ENCODE measurements around the gene NDFIP1.

NDFIP1 gene

DNA sequence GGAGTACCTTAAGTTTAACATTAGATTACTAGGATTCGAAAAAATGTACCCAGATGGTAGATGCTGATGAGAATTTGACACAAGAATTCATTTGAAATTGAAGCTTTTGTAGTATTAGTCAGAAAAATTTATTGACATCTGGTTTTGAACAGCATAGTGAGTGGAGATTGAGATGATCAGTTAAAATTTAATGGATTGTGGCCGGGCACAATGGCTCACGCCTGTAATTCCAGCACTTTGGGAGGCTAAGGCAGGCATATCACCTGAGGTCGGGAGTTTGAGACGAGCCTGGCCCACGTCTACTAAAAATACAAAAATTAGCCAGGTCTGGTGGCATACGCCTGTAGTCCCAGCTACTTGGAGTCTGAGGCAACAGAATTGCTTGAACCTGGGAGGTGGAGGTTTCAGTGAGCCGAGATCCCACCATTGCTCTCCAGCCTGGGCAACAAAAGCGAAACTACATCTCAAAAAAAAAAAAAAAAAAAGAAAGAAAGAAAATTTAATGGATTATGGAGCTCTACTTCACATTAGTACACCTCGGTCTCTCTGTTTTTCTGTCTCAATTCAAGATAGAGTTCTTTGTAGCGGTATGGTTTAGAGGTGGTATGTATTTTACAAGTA lies 21.0 kb downstream of the NDFIP1 start:
- DNase-seq (ENCODE audit: low spot score in 2 of 2) (no peak), ATAC-seq (replicated peaks; ENCODE audit: extremely low read depth, poor library complexity, severe bottlenecking) (no peak)
- Mint-ChIP-seq H3K4me3 (no peak overlapping the region), H3K27ac (ENCODE audit: low read depth) (peak overlapping the region; percentile 53), H3K36me3 (ENCODE audit: insufficient read depth) (peaks cover 12% of the 10 kb centered on the region), H3K9me3 (no peaks in the 10 kb centered on the region), H3K4me1 (peaks cover 43% of the 10 kb centered on the region), H3K27me3 (no peaks in the 10 kb centered on the region)

- Mint-ChIP-seq H3K27ac (ENCODE audit: low read depth) (no peak overlapping the region), H3K36me3 (ENCODE audit: insufficient read depth) (peaks cover 20% of the 10 kb centered on the region), H3K27me3 (no peaks in the 10 kb centered on the region), H3K4me1 (peaks cover 40% of the 10 kb centered on the region), H3K9me3 (no peaks in the 10 kb centered on the region), H3K4me3 (no peak overlapping the region)
- ATAC-seq (replicated peaks; ENCODE audit: extremely low read depth, poor library complexity, severe bottlenecking) (no peak), DNase-seq (ENCODE audit: low spot score in 2 of 2) (no peak)
These were observed 22.8 kb downstream of the NDFIP1 start for GRCh38 chr5:142131394-142131793.

GRCh38 chr5:142132916-142133315 lies 24.3 kb downstream of the NDFIP1 start:
- Mint-ChIP-seq H3K4me3 (no peak overlapping the region), H3K36me3 (ENCODE audit: insufficient read depth) (peaks cover 30% of the 10 kb centered on the region), H3K27me3 (no peaks in the 10 kb centered on the region), H3K4me1 (peaks cover 27% of the 10 kb centered on the region), H3K27ac (ENCODE audit: low read depth) (no peak overlapping the region), H3K9me3 (no peaks in the 10 kb centered on the region)
- DNase-seq (ENCODE audit: low spot score in 2 of 2) (no peak), ATAC-seq (replicated peaks; ENCODE audit: extremely low read depth, poor library complexity, severe bottlenecking) (no peak)

DNA sequence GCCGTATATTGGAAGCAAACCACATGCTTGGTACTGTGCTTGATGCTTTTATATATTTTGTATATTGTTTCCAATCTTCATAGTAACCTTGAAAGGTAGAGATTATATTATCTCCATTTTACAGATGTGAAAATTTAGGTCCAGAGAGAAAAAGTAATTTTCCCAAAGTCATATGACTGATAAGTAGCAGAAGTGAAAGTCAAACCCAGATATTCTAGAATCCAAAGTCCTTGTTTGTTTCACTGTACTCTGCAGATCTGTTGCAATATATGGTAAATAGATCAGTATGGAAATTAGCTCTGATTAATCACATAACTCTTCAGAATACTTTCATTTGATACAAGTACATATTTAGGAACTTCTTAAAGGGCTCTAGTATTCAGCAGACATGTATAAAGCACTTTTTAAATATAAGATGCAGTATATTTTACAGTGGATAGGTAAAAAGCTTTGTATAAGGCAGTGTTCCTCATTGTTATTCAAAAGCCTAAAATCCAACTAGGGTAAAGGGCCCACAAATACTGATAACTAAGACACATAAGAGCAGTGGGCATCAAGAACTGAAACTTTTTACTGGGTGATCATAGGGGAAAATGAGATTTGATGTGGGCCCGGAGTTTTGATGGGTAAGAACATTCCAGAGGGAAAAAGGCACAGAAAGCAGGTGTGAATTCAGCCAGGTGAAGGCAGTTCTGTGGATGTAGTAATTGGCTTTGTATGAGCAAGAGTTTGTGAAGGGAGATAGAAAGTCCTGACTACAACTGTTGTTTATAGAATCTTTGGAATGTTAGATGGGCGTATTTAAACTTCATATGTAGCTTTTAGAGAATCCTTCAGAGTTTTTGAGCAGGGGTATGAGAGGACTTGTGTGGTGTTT lies 25.0 kb downstream of the NDFIP1 start:
- no peaks in the 10 kb centered on the region for H3K27me3 Mint-ChIP-seq
- DNase-seq (ENCODE audit: low spot score in 2 of 2) (no peak), ATAC-seq (replicated peaks; ENCODE audit: extremely low read depth, poor library complexity, severe bottlenecking) (no peak)
- H3K4me3 Mint-ChIP-seq: no peak overlapping the region
- H3K9me3 Mint-ChIP-seq: no peaks in the 10 kb centered on the region
- peaks cover 20% of the 10 kb centered on the region for H3K4me1 Mint-ChIP-seq
- no peak overlapping the region for H3K27ac Mint-ChIP-seq (ENCODE audit: low read depth)
- peaks cover 34% of the 10 kb centered on the region for H3K36me3 Mint-ChIP-seq (ENCODE audit: insufficient read depth)

DNA sequence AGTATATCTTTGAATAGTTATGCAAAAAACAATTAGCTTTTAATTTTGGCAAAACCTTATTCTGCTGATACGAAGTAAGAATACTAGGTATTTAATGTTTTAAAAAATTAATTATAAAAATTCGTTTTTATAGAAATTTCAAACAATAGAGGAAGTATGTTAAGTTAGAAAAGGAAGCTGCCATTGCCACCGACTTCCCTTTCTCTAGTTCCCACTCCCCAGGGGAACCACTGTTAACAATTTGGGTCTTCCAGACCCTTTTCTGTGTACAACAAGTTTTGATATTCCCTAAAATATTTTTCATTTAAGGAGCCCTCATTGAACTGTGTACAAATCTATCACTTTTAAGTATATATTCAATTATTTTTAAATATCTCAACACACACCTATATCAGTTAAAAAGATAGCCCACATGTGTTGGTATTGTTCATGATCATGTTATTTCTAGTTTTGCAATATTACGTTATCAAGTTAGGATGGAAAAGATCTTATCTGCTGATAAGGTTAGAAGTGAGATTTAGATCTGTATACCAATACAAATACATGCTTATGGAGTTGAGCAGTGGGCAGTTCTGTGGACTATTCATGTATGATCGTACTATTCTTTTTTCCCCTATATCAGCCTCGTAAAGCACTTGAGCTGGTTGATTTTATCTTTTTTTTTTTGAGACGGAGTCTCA lies 25.9 kb downstream of the NDFIP1 start:
- H3K36me3 Mint-ChIP-seq (ENCODE audit: insufficient read depth): peaks cover 36% of the 10 kb centered on the region
- H3K4me1 Mint-ChIP-seq: peaks cover 11% of the 10 kb centered on the region
- no peak overlapping the region for H3K4me3 Mint-ChIP-seq
- no peaks in the 10 kb centered on the region for H3K27me3 Mint-ChIP-seq
- DNase-seq (ENCODE audit: low spot score in 2 of 2) (no peak), ATAC-seq (replicated peaks; ENCODE audit: extremely low read depth, poor library complexity, severe bottlenecking) (no peak)
- H3K9me3 Mint-ChIP-seq: no peaks in the 10 kb centered on the region
- no peak overlapping the region for H3K27ac Mint-ChIP-seq (ENCODE audit: low read depth)

GRCh38 chr5:142141463-142141862 lies 32.9 kb downstream of the NDFIP1 start:
- DNase-seq (ENCODE audit: low spot score in 2 of 2) (no peak), ATAC-seq (replicated peaks; ENCODE audit: extremely low read depth, poor library complexity, severe bottlenecking) (no peak)
- Mint-ChIP-seq H3K27me3 (no peaks in the 10 kb centered on the region), H3K9me3 (no peaks in the 10 kb centered on the region), H3K36me3 (ENCODE audit: insufficient read depth) (peaks cover 45% of the 10 kb centered on the region), H3K27ac (ENCODE audit: low read depth) (no peak overlapping the region), H3K4me1 (no peaks in the 10 kb centered on the region), H3K4me3 (no peak overlapping the region)

DNA sequence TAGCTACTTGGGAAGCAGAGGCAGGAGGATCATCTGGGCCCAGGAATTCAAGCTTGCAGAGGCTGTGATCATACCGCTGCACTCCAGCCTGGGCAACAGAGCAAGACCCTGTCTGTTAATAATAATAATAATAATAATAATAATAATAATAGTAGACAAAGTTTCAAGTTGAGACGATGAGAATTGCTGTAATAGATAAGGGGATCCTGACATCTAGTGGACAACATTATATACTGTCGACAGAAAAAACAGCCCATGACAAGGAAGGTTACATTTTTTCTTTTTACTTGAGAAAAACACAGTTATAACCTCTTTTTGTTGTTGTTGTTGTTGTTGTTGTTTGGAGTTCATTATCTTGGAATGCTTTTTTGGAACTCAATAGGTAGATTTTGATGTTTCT lies 35.3 kb downstream of the NDFIP1 start:
- DNase-seq (ENCODE audit: low spot score in 2 of 2): no peak
- peaks cover 38% of the 10 kb centered on the region for H3K36me3 Mint-ChIP-seq (ENCODE audit: insufficient read depth)
- no peak overlapping the region for H3K27ac Mint-ChIP-seq (ENCODE audit: low read depth)

DNA sequence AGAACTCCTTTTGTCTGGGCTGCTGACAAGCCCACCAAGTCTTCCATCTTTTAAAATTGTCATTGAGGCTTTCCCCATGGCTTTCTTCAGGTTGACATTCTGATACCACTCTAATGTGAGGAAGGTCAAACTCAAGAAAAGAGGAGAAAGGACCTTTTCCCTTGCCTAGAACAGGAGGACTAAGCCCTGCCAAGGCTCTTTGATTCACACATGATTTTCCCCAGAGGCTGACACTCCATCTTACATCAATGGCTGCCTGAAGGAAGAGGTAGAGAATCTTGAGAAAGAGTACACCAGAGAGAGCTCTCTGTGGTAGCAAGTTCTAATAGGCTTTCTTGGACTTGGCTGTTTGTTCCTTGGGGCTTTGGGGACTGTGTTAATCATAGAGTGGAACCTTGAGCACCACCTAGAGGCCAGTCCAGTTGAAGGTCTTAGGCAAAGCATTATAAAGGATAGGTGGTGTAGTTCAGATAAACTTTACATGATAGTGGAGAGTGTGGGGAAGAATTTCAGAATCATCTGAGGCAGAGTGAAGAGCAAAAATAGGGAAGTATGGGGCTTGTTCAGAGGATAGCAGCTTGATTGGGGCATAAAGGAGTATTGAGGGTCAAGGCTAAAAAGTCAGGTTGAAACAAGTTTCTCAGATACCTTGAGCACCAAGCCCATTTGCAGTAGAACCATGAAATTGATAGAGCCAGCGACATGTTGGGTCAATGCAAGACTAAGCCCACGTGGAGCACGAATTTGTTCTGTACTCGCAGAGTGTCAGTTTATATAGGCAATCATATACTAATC lies 36.7 kb downstream of the NDFIP1 start:
- Mint-ChIP-seq H3K27ac (ENCODE audit: low read depth) (no peak overlapping the region), H3K36me3 (ENCODE audit: insufficient read depth) (peaks cover 42% of the 10 kb centered on the region), H3K27me3 (no peaks in the 10 kb centered on the region), H3K4me3 (no peak overlapping the region), H3K9me3 (no peaks in the 10 kb centered on the region), H3K4me1 (no peaks in the 10 kb centered on the region)
- DNase-seq (ENCODE audit: low spot score in 2 of 2): peak; percentile 33 to 35
- ATAC-seq (replicated peaks; ENCODE audit: extremely low read depth, poor library complexity, severe bottlenecking): peak; percentile 77

More for the DNA sequence above, 35.3 kb downstream of the NDFIP1 start:
- H3K4me3 Mint-ChIP-seq: no peak overlapping the region
- peak; percentile 21 for ATAC-seq (replicated peaks; ENCODE audit: extremely low read depth, poor library complexity, severe bottlenecking)
- no peaks in the 10 kb centered on the region for H3K27me3 Mint-ChIP-seq
- H3K4me1 Mint-ChIP-seq: no peaks in the 10 kb centered on the region
- no peaks in the 10 kb centered on the region for H3K9me3 Mint-ChIP-seq

DNA sequence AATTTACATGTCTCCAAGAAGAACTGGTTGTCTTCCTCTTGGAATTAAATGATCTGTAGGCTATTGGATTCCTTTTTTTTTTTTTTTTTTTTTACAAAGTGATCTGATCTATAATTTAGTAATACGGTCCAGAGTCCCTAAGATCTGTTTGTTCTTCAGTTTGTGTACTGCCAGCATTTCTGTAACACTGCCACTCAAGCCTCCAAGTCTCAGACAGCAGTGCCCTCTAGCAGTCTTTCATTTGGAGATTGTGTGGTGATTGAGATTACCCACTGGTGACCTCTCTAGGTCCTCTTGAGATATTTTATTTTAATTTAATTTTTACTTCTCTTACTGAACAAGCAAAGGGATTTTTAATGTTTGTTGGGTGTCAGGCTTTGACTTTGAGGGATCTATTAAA lies 40.8 kb downstream of the NDFIP1 start:
- Mint-ChIP-seq H3K27ac (ENCODE audit: low read depth) (no peak overlapping the region), H3K4me3 (no peak overlapping the region), H3K9me3 (no peaks in the 10 kb centered on the region), H3K36me3 (ENCODE audit: insufficient read depth) (peaks cover 43% of the 10 kb centered on the region), H3K4me1 (no peaks in the 10 kb centered on the region), H3K27me3 (no peaks in the 10 kb centered on the region)
- ATAC-seq (replicated peaks; ENCODE audit: extremely low read depth, poor library complexity, severe bottlenecking) (no peak), DNase-seq (ENCODE audit: low spot score in 2 of 2) (no peak)

GRCh38 chr5:142150431-142150830 lies 41.9 kb downstream of the NDFIP1 start:
- no peaks in the 10 kb centered on the region for H3K4me1 Mint-ChIP-seq
- no peak overlapping the region for H3K27ac Mint-ChIP-seq (ENCODE audit: low read depth)

GRCh38 chr5:142151436-142152383 lies 43.1 kb downstream of the NDFIP1 start:
- peaks cover 40% of the 10 kb centered on the region for H3K36me3 Mint-ChIP-seq (ENCODE audit: insufficient read depth)
- H3K4me3 Mint-ChIP-seq: no peak overlapping the region

More at GRCh38 chr5:142150431-142150830, 41.9 kb downstream of the NDFIP1 start:
- H3K36me3 Mint-ChIP-seq (ENCODE audit: insufficient read depth): peaks cover 42% of the 10 kb centered on the region
- no peak for ATAC-seq (replicated peaks; ENCODE audit: extremely low read depth, poor library complexity, severe bottlenecking)
- H3K9me3 Mint-ChIP-seq: no peaks in the 10 kb centered on the region
- no peak for DNase-seq (ENCODE audit: low spot score in 2 of 2)
- H3K4me3 Mint-ChIP-seq: no peak overlapping the region
- no peaks in the 10 kb centered on the region for H3K27me3 Mint-ChIP-seq

More at GRCh38 chr5:142151436-142152383, 43.1 kb downstream of the NDFIP1 start:
- no peak overlapping the region for H3K27ac Mint-ChIP-seq (ENCODE audit: low read depth)
- DNase-seq (ENCODE audit: low spot score in 2 of 2) (peak; percentile 27 to 32), ATAC-seq (replicated peaks; ENCODE audit: extremely low read depth, poor library complexity, severe bottlenecking) (peak; percentile 65)
- no peaks in the 10 kb centered on the region for H3K4me1 Mint-ChIP-seq
- H3K9me3 Mint-ChIP-seq: no peaks in the 10 kb centered on the region
- H3K27me3 Mint-ChIP-seq: no peaks in the 10 kb centered on the region
